ENCODE measurements around the gene PAX9. TPM values are rescaled to one million over a fixed set of nuclear protein-coding genes. Genes with fewer than 3 reads are reported as not detected.

PAX9 gene
- total RNA-seq, 1 experiment from 2014 or later: not detected

DNA sequence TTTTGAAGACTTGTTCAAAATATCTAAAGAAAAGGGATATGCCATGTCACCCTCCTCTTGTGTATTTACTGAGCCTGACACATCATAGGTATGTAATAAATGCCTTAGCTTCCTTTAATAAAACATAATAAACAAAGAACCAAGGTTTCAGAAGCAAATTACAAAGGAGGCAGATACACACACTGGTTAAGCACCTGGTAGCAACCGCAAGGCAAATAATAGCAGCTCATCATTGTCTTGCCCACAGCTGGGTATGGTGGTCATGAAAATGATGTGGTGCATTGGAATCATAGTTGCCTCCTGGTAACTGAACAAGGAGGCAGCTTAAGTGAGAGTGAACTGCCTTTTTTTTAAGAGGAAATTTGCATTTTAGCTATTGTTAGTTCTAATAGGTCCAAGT lies 39.0 kb downstream of the PAX9 start:
- H3K27me3 ChIP-seq (ENCODE audit: low read length): no peaks in the 10 kb centered on the region
- H3K9ac ChIP-seq (ENCODE audit: low read length): peak overlapping the region; percentile 36
- H3K36me3 ChIP-seq (ENCODE audit: insufficient read depth, low read length): no peaks in the 10 kb centered on the region; the same call in 1 of the 2 replicates
- H3K4me2 ChIP-seq (ENCODE audit: low read depth, low read length, poor library complexity, severe bottlenecking): peak overlapping the region; percentile 80
- no peaks in the 10 kb centered on the region for H3K9me2 ChIP-seq (replicated peaks; ENCODE audit: insufficient read depth, low read length)
- 0 out of 2 replicates have a peak overlapping the region, but pooled peaks have one; percentile 16 for H2AFZ ChIP-seq (ENCODE audit: low read length)
- H3K4me3 ChIP-seq (ENCODE audit: low read length): peak overlapping the region; percentile 20; the same call in 1 of the 2 replicates
- peaks cover 41% of the 10 kb centered on the region for H3K4me1 ChIP-seq (ENCODE audit: low read length)
- no peaks in the 10 kb centered on the region for H3K9me3 ChIP-seq (ENCODE audit: low read length)
- no peaks in the 10 kb centered on the region for H3K79me2 ChIP-seq (ENCODE audit: low read length)
- no peaks in the 10 kb centered on the region for H4K20me1 ChIP-seq (ENCODE audit: insufficient read depth, low read depth, low read length)
- DNase-seq: peak; percentile 91
- H3K27ac ChIP-seq (ENCODE audit: low read length): peak overlapping the region; percentile 94

GRCh38 chr14:36701132-36701531 lies 39.5 kb downstream of the PAX9 start:
- Histone ChIP-seq H3K4me2 (ENCODE audit: low read depth, low read length, poor library complexity, severe bottlenecking) (peak overlapping the region; percentile 80), H3K79me2 (ENCODE audit: low read length) (no peaks in the 10 kb centered on the region), H3K4me1 (ENCODE audit: low read length) (peaks cover 41% of the 10 kb centered on the region), H3K9me3 (ENCODE audit: low read length) (no peaks in the 10 kb centered on the region), H3K27ac (ENCODE audit: low read length) (peak overlapping the region; percentile 94), H3K27me3 (ENCODE audit: low read length) (no peaks in the 10 kb centered on the region), H3K4me3 (ENCODE audit: low read length) (peak overlapping the region; percentile 53), H3K9ac (ENCODE audit: low read length) (peak overlapping the region; percentile 52), H4K20me1 (ENCODE audit: insufficient read depth, low read depth, low read length) (no peaks in the 10 kb centered on the region), H3K9me2 (replicated peaks; ENCODE audit: insufficient read depth, low read length) (no peaks in the 10 kb centered on the region), H2AFZ (ENCODE audit: low read length) (no peak overlapping the region), H3K36me3 (ENCODE audit: insufficient read depth, low read length) (no peaks in the 10 kb centered on the region; the same call in 1 of the 2 replicates)
- no peak for DNase-seq

GRCh38 chr14:36702474-36702873 lies 40.8 kb downstream of the PAX9 start:
- H3K27ac ChIP-seq (ENCODE audit: low read length): no peak overlapping the region; the same call in 1 of the 2 replicates
- DNase-seq: peak; percentile 51
- no peaks in the 10 kb centered on the region for H3K79me2 ChIP-seq (ENCODE audit: low read length)
- no peaks in the 10 kb centered on the region for H3K9me3 ChIP-seq (ENCODE audit: low read length)
- H3K9ac ChIP-seq (ENCODE audit: low read length): no peak overlapping the region
- H3K27me3 ChIP-seq (ENCODE audit: low read length): no peaks in the 10 kb centered on the region
- no peaks in the 10 kb centered on the region for H4K20me1 ChIP-seq (ENCODE audit: insufficient read depth, low read depth, low read length)
- peak overlapping the region; percentile 80 for H3K4me2 ChIP-seq (ENCODE audit: low read depth, low read length, poor library complexity, severe bottlenecking)
- H3K9me2 ChIP-seq (replicated peaks; ENCODE audit: insufficient read depth, low read length): no peaks in the 10 kb centered on the region
- H3K4me1 ChIP-seq (ENCODE audit: low read length): peaks cover 44% of the 10 kb centered on the region
- H2AFZ ChIP-seq (ENCODE audit: low read length): no peak overlapping the region
- no peak overlapping the region for H3K4me3 ChIP-seq (ENCODE audit: low read length)
- no peaks in the 10 kb centered on the region; the same call in 1 of the 2 replicates for H3K36me3 ChIP-seq (ENCODE audit: insufficient read depth, low read length)

DNA sequence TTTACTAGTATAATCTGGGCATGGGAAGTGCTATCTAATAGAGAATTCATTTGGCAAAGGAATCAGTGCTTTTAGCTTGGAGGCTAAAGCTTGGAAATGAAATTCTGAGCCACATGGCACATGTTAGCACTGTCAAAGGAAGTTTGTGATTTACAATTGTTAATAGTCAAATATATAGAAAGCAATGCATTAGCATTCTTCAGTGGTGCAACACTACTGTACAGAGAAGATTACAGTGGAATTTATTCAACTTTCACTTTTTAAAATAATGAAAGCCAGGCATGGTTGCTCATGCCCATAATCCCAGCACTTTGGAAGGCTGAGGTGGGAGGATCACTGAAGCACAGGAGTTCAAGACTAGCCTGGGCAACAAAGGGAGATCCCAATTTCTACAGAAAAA lies 45.9 kb downstream of the PAX9 start:
- no peak for DNase-seq
- no peaks in the 10 kb centered on the region for H3K27me3 ChIP-seq (ENCODE audit: low read length)
- no peaks in the 10 kb centered on the region for H3K9me3 ChIP-seq (ENCODE audit: low read length)
- H3K4me3 ChIP-seq (ENCODE audit: low read length): no peak overlapping the region
- H3K36me3 ChIP-seq (ENCODE audit: insufficient read depth, low read length): no peaks in the 10 kb centered on the region
- no peak overlapping the region for H3K27ac ChIP-seq (ENCODE audit: low read length)
- H3K79me2 ChIP-seq (ENCODE audit: low read length): no peaks in the 10 kb centered on the region
- H3K9ac ChIP-seq (ENCODE audit: low read length): no peak overlapping the region
- peaks cover 30% of the 10 kb centered on the region for H3K4me1 ChIP-seq (ENCODE audit: low read length)
- peak overlapping the region; percentile 24; the same call in 1 of the 2 replicates for H2AFZ ChIP-seq (ENCODE audit: low read length)
- H4K20me1 ChIP-seq (ENCODE audit: insufficient read depth, low read depth, low read length): no peaks in the 10 kb centered on the region
- no peaks in the 10 kb centered on the region for H3K9me2 ChIP-seq (replicated peaks; ENCODE audit: insufficient read depth, low read length)
- no peak overlapping the region for H3K4me2 ChIP-seq (ENCODE audit: low read depth, low read length, poor library complexity, severe bottlenecking)

DNA sequence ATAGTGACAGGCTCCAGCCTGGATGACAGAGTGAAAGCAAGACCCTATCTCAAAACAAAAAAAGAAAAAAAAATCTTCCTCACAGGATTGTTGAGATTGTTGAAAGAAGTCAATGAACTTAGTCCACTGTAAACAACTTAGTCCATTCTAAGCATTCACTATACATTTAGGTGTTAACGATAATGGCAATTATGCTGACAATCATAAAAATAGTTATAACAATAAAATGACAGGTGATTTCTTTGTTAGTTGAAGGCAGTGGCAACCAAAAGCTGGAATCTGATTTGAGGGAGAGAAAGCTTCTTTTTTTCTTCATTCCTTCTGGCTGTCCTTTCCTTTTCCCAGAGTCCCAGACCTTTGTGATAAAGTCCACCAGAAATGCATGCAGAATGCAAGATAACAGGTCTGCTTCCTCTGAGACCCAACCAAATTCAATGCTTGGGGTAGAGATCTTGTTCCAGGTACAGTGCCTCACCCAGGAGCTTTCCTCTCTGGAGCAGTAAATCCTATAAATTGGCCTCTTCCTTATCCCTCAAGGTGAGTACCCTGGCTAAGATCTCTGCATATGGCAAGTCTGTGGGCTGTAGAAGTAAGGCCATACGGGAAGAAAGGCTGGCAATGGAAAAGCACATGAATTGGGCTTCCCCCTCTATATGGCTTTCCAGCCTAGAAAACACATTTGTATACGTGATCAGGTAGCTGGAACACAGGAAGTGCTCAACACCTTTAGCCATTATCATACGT lies 52.5 kb downstream of the PAX9 start:
- Histone ChIP-seq H3K79me2 (ENCODE audit: low read length) (no peaks in the 10 kb centered on the region), H3K9me3 (ENCODE audit: low read length) (no peaks in the 10 kb centered on the region), H3K4me3 (ENCODE audit: low read length) (no peak overlapping the region), H3K4me2 (ENCODE audit: low read depth, low read length, poor library complexity, severe bottlenecking) (no peak overlapping the region), H3K9ac (ENCODE audit: low read length) (no peak overlapping the region), H3K27me3 (ENCODE audit: low read length) (no peaks in the 10 kb centered on the region), H3K9me2 (replicated peaks; ENCODE audit: insufficient read depth, low read length) (no peaks in the 10 kb centered on the region; the same call in 1 of the 2 replicates), H2AFZ (ENCODE audit: low read length) (peak overlapping the region; percentile 42; the same call in 1 of the 2 replicates), H4K20me1 (ENCODE audit: insufficient read depth, low read depth, low read length) (no peaks in the 10 kb centered on the region), H3K27ac (ENCODE audit: low read length) (no peak overlapping the region), H3K4me1 (ENCODE audit: low read length) (peaks cover 23% of the 10 kb centered on the region), H3K36me3 (ENCODE audit: insufficient read depth, low read length) (no peaks in the 10 kb centered on the region)
- DNase-seq: no peak

- Histone ChIP-seq H3K4me3 (ENCODE audit: low read length) (no peak overlapping the region), H3K9me3 (ENCODE audit: low read length) (no peaks in the 10 kb centered on the region), H3K27ac (ENCODE audit: low read length) (no peak overlapping the region), H4K20me1 (ENCODE audit: insufficient read depth, low read depth, low read length) (no peaks in the 10 kb centered on the region), H2AFZ (ENCODE audit: low read length) (peak overlapping the region; percentile 33; the same call in 1 of the 2 replicates), H3K4me1 (ENCODE audit: low read length) (peaks cover 35% of the 10 kb centered on the region), H3K79me2 (ENCODE audit: low read length) (no peaks in the 10 kb centered on the region), H3K9me2 (replicated peaks; ENCODE audit: insufficient read depth, low read length) (no peaks in the 10 kb centered on the region; the same call in 1 of the 2 replicates), H3K27me3 (ENCODE audit: low read length) (peaks cover 5% of the 10 kb centered on the region; the same call in 1 of the 2 replicates), H3K4me2 (ENCODE audit: low read depth, low read length, poor library complexity, severe bottlenecking) (no peak overlapping the region), H3K36me3 (ENCODE audit: insufficient read depth, low read length) (no peaks in the 10 kb centered on the region), H3K9ac (ENCODE audit: low read length) (no peak overlapping the region)
- DNase-seq: no peak
Measured at GRCh38 chr14:36716614-36717184, 55.0 kb downstream of the PAX9 start.

DNA sequence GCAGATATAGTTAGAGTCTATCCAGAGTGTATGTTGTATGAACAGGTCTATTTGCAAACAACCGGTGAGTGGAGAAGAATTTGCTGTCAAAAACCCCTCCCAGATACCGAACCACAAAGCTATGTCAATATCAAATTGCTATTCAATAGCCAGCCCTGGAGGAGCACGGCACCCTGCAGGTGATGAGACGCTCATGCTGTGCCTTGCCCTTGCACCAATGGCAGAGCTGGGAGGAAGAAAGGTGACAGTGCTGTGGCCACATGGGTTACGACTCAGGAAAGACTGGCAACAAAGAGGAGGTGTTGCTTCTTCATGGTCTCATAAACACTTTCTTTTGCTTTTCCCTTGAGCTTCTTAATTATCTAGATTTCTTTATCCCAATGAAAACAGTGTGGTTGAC lies 55.7 kb downstream of the PAX9 start:
- H3K27ac ChIP-seq (ENCODE audit: low read length): no peak overlapping the region
- H3K9me2 ChIP-seq (replicated peaks; ENCODE audit: insufficient read depth, low read length): no peaks in the 10 kb centered on the region; the same call in 1 of the 2 replicates
- H3K9ac ChIP-seq (ENCODE audit: low read length): no peak overlapping the region
- DNase-seq: no peak
- no peaks in the 10 kb centered on the region for H3K9me3 ChIP-seq (ENCODE audit: low read length)
- H3K36me3 ChIP-seq (ENCODE audit: insufficient read depth, low read length): no peaks in the 10 kb centered on the region
- H3K27me3 ChIP-seq (ENCODE audit: low read length): peaks cover 5% of the 10 kb centered on the region; the same call in 1 of the 2 replicates
- H3K4me2 ChIP-seq (ENCODE audit: low read depth, low read length, poor library complexity, severe bottlenecking): no peak overlapping the region
- H3K4me1 ChIP-seq (ENCODE audit: low read length): peaks cover 30% of the 10 kb centered on the region
- H2AFZ ChIP-seq (ENCODE audit: low read length): no peak overlapping the region
- no peak overlapping the region for H3K4me3 ChIP-seq (ENCODE audit: low read length)
- no peaks in the 10 kb centered on the region for H4K20me1 ChIP-seq (ENCODE audit: insufficient read depth, low read depth, low read length)
- no peaks in the 10 kb centered on the region for H3K79me2 ChIP-seq (ENCODE audit: low read length)

DNA sequence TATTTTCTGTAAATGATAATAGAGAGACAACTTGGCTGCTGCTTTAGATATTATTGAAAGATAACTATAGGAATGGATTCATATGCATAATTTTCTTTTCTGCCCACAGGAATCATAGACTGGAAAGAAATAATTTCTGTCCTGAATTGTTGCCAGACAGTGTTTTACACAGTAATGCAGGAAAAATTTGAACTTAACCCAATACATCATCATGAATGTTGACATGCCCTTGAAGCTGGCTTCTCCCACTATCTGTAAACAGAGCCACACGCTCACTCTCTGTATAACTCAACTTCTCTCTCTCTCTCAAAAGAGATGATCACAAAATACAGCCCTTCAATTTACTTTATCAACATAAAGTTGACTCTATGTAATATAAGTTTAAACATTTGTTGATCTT lies 56.6 kb downstream of the PAX9 start:
- DNase-seq: no peak
- H4K20me1 ChIP-seq (ENCODE audit: insufficient read depth, low read depth, low read length): no peaks in the 10 kb centered on the region
- H3K9me3 ChIP-seq (ENCODE audit: low read length): no peaks in the 10 kb centered on the region
- no peak overlapping the region for H3K4me2 ChIP-seq (ENCODE audit: low read depth, low read length, poor library complexity, severe bottlenecking)
- no peak overlapping the region for H2AFZ ChIP-seq (ENCODE audit: low read length)
- H3K4me1 ChIP-seq (ENCODE audit: low read length): peaks cover 21% of the 10 kb centered on the region
- peaks cover 5% of the 10 kb centered on the region; the same call in 1 of the 2 replicates for H3K27me3 ChIP-seq (ENCODE audit: low read length)
- no peak overlapping the region for H3K4me3 ChIP-seq (ENCODE audit: low read length)
- H3K79me2 ChIP-seq (ENCODE audit: low read length): no peaks in the 10 kb centered on the region
- no peaks in the 10 kb centered on the region for H3K36me3 ChIP-seq (ENCODE audit: insufficient read depth, low read length)
- no peaks in the 10 kb centered on the region; the same call in 1 of the 2 replicates for H3K9me2 ChIP-seq (replicated peaks; ENCODE audit: insufficient read depth, low read length)
- no peak overlapping the region for H3K27ac ChIP-seq (ENCODE audit: low read length)
- H3K9ac ChIP-seq (ENCODE audit: low read length): no peak overlapping the region
